Activated naive CD4-positive, alpha-beta T cell (primary cell): ENCODE data around the gene EXOC3.

Experiments used
- DNase-seq, 4 experiments: peaks; one replicate each; lab custom pipeline; 2025; lab: John Stamatoyannopoulos, UW

EXOC3 gene

DNA sequence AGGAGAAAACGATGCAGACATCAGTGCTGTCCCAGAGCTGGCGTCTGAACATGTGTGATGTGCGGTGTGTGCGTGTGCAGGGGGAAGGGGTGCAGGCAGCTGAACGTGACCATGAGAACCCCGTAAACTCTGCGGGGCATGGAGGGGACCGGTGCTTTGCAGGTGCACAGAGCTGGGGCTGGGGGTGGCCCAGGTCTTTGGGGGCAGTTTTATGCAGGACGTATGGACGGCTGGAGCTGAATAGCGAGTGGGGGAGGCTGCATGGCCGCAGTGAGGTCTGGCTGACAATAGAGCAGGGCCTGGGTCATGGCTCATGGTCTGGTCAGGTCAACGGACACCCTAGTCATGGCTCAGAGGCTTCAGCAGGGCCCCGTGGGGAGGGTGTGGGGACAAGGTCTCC, 3.3 kb upstream of the EXOC3 start:
- DNase-seq: no peak

- no peak for DNase-seq
Observed at GRCh38 chr5:440401-441201, 2.4 kb upstream of the EXOC3 start.

- DNase-seq: no peak
Observed at GRCh38 chr5:441996-442334, 1.0 kb upstream of the EXOC3 start.

DNA sequence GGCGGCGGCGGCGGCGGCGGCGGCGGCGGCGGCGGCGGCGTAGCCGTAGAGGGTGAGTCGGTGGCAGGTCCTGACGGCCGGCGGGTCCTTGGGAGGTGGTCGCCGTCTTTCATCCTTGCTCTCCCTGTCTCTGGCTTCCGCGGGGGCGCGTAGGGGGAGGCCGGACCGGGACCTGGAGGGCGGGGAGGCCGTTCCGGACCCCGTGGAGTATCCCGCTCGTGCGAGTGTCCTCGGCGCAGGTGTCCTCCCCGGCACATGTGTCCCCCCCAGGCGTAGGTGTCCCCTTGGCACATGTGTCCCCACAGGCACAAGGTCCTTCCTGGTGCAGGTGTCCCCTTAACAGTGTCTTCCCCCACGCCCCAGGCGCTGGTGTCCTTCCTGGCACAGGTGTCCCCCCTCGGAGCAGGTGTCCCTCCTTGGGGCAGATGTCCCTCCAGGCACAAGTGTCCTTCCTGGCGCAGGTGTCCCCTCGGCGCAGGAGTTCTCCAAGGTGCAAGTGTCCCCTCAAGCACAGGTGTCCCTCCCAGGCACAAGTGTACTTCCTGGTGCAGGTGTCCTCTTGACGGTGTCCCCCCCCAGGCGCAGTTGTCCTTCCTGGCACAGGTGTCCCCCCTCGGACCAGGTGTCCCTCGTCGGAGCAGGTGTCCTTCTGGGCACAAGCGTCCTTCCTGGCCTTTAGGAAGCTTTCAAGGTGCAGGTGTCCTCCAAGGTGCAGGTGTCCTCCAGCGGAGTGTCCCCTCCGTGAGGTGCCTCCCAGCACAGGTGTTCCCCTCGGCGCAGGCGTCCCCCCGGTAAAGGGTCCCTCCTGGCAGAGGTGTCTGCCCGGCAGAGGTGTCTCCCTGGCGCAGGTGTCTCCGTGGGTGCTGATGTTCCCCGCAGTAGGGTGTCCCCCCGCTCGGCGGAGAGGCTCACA, 519 bp downstream of the EXOC3 start:
- peak in 2 of 4 experiments; percentile 27 to 40 for DNase-seq

DNA sequence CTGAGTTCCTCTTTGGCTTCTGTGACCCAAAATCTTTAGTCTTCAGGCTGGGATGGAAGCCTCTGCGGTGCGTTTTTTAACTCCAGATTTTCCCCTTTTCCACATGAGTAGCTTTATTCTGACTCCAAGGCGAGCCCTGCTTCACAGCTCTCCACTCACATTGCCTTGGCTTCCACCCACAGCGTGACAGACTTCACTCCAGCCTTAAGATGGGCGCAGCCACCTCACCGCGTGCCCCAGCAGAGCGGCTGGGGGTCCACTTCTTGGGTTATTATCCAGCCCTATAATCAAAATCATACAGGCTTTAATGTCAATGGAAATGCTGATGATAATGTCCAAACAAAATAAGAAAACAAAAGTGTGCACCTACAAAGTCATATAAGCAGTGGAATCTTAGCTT, 1.2 kb downstream of the EXOC3 start:
- no peak for DNase-seq

- DNase-seq: no peak
Observed at GRCh38 chr5:445591-445990, 2.6 kb downstream of the EXOC3 start.

DNA sequence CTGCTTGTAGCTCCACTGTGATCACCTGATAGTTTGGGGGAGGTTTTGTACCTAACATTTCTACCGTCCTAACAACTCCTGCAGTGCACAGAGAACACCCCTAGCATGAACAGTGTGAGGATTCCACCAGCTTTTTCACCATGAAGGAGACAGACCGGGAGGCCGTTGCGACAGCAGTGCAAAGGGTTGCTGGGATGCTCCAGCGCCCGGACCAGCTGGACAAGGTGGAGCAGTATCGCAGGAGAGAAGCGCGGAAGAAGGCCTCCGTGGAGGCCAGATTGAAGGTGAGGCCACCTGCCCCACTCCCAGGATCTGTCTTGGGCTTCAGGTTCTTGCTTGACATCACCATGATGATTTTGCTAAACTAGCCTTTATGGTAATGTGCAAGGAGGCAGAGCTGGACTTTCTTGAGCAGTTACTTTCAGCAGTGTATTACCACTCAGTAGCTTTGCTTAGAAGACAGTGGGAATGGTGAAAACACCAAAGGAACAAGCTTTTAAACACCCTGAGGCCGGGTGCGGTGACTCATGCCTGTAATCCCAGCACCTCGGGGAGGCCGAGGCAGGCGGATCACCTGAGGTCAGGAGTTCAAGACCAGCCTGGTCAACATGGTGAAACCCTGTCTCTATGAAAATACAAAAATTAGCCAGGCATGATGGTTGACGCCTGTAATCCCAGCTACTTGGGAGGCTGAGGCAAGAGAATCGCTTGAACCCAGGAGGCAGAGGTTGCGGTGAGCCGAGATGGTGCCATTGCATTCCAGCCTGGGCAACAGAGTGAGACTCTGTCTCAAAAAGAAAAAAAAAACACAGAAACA, 3.3 kb downstream of the EXOC3 start:
- no peak for DNase-seq

- DNase-seq: no peak
Observed at GRCh38 chr5:446883-447263, 3.9 kb downstream of the EXOC3 start.

GRCh38 chr5:447501-447900, 4.5 kb downstream of the EXOC3 start:
- no peak for DNase-seq

GRCh38 chr5:448061-448765, 5.2 kb downstream of the EXOC3 start:
- DNase-seq: no peak

DNA sequence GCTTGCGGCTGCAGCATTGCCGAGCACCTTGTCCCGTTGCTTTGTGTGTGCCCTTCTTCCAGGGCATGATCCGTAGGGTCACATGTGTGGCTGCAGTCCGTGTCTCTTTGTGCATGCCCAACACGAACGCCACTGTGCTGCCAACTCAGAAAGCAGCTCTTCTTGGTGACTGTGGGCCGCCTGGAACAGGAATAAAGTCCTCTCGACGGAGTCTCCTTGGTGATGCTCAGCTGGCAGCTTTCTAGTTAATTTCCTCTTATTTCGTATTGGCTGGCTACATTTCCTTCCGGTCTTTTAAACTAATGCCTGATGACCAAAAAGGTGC, 5.8 kb downstream of the EXOC3 start:
- no peak for DNase-seq

GRCh38 chr5:449151-449550, 6.2 kb downstream of the EXOC3 start:
- DNase-seq: no peak

GRCh38 chr5:451587-452458, 8.8 kb downstream of the EXOC3 start:
- no peak for DNase-seq

DNA sequence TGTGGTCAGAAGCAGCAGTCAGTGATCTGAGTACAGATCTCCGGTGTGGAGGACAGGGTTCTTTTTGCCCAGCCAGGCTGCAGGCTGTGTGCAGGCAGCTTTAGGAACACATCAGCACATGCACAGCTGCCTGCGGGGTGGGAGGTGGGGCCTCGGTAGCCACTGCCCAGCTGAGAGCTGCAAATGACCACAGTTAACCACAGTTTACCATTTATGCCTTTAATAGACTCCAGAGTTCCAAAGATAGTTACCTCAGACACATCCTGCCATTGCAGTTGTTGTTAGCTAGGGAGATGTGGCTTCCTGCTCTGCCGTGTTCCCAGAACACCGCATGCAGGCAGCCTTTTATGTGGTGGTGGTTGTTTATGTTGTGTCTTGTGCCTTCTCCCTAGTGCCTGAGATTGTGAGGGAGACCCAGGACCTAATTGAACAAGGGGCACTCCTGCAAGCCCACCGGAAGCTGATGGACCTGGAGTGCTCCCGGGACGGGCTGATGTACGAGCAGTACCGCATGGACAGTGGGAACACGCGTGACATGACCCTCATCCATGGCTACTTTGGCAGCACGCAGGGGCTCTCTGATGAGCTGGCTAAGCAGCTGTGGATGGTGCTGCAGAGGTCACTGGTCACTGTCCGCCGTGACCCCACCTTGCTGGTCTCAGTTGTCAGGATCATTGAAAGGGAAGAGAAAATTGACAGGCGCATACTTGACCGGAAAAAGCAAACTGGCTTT, 10.2 kb downstream of the EXOC3 start:
- no peak for DNase-seq

DNA sequence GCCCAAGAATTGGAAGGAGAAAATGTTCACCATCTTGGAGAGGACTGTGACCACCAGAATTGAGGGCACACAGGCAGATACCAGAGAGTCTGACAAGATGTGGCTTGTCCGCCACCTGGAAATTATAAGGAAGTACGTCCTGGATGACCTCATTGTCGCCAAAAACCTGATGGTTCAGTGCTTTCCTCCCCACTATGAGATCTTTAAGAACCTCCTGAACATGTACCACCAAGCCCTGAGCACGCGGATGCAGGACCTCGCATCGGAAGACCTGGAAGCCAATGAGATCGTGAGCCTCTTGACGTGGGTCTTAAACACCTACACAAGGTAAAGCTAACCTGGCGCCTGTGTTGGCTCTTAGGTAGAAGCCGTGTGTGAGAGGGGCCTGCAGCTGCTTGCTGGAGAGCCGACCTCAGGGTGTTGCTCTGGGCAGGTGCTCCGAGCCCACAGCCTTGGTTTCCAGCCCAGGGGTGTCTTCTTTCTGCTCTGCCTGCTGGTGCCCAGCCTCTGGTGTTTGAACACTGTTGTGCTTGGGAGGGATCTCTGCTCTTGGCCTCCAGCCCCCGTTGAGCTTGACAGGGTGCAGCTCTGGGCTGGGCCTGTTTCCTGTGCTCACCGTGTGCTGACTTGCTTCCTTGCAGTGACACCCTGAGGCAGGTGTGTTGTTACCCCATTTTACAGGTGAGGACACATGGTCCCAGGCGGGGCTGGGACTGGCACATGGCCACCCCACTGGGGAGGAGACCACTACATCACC, 10.9 kb downstream of the EXOC3 start:
- no peak for DNase-seq

DNA sequence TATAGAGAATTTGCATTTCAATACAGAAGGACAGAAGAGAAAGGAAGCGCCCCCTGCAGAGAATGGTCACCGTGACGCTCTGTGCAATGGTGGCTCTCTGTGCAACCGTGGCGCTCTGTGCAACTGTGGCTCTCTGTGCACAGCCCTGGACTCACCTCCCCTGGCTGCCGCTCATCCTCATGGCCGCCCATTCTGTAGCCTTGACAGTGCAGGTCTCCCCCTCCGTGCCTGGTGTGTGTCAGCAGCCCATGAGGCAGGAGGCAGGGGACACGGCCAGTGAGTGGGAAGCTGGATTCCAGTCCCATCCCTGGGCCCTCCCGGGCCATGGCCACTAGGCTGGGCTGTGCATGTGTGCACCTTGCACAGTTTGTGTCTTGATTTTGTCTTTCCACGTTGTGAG, 12.0 kb downstream of the EXOC3 start:
- DNase-seq: no peak

DNA sequence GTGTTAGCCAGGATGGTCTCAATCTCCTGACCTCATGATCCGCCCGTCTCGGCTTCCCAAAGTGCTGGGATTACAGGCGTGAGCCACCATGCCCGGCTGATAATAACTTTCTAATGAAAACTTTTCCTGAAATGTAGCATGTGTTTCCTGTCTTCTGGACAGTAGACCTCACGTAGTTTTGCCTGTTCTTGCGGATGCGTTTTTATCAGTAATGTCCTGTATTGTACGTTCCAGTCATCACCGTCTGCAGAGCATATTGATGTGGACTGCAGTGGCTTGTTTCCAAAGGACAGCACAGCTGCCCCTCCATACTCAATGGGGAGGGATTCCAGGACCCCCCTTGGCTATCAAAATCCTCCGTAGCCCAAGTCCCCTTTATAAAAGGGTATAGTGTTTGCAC, 12.8 kb downstream of the EXOC3 start:
- no peak for DNase-seq

DNA sequence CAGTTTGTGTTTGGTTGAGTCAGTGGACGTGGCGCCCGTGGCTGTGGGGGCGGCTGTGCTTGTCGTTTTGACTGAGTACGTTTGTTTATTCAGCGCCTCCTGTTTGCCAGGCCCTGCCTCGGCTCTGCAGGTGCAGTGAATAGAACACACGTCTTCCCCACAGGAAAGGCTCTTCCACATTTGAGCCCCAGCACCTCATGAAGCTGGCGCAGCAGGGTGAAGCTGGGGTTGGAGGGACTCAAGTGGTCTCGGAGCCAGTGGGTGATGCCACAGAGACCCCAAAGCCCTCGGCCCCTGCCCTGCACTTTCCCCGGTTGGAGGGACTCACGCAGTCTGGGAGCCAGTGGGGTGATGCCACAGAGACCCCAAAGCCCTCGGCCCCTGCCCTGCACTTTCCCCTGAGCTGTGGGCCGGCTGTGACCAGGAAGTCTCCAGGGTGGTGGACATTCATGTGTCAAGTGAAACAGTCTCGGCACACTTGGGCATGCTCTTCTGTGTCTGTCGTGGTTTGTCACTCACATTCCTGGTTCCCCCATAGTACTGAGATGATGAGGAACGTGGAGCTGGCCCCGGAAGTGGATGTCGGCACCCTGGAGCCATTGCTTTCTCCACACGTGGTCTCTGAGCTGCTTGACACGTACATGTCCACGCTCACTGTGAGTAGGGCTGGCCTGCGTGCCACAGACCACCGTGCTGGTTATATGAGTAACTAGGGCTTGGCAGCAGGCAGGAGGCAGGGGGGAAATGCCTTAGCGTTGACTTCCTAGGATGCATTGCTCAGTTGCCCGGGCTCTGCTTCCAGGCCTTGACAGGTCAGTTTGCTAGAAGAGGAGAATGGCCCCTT, 13.6 kb downstream of the EXOC3 start:
- DNase-seq: no peak
